Stimulated activated CD8-positive, alpha-beta memory T cell treated with anti-CD3 and anti-CD28 coated beads, Interleukin-15, amount 100 ng/mL, for 1 hour (primary cell): ENCODE results near the gene UBE2J1.

Experiments
- DNase-seq: peaks from one replicate; pipeline ENCODE4 v3.0.0-alpha.2; 2020; ENCODE audit warnings: low read depth

Gene UBE2J1

GRCh38 chr6:89364586-89364985, 12.1 kb upstream of the UBE2J1 start:
- no peak for DNase-seq

GRCh38 chr6:89361171-89361570, 8.6 kb upstream of the UBE2J1 start:
- no peak for DNase-seq

GRCh38 chr6:89360415-89360999, 8.0 kb upstream of the UBE2J1 start:
- no peak for DNase-seq

- no peak for DNase-seq
Measured at GRCh38 chr6:89359561-89359960, 7.0 kb upstream of the UBE2J1 start.

GRCh38 chr6:89357390-89357789, 4.9 kb upstream of the UBE2J1 start:
- no peak for DNase-seq

GRCh38 chr6:89356642-89357170, 4.2 kb upstream of the UBE2J1 start:
- no peak for DNase-seq

- DNase-seq: no peak
Measured at GRCh38 chr6:89355511-89356194, 3.1 kb upstream of the UBE2J1 start.

GRCh38 chr6:89353702-89354392, 1.3 kb upstream of the UBE2J1 start:
- DNase-seq: no peak

- DNase-seq: no peak
Measured at GRCh38 chr6:89353118-89353556, 615 bp upstream of the UBE2J1 start.

GRCh38 chr6:89351671-89352277, 748 bp downstream of the UBE2J1 start:
- no peak for DNase-seq

- no peak for DNase-seq
Measured at GRCh38 chr6:89350281-89350966, 2.1 kb downstream of the UBE2J1 start.

GRCh38 chr6:89348372-89348771, 4.2 kb downstream of the UBE2J1 start:
- no peak for DNase-seq

GRCh38 chr6:89347825-89348224, 4.7 kb downstream of the UBE2J1 start:
- no peak for DNase-seq

GRCh38 chr6:89346433-89346832, 6.1 kb downstream of the UBE2J1 start:
- no peak for DNase-seq

GRCh38 chr6:89339565-89339964, 13.0 kb downstream of the UBE2J1 start:
- DNase-seq: no peak

- DNase-seq: no peak
Measured at GRCh38 chr6:89335164-89335563, 17.4 kb downstream of the UBE2J1 start.

GRCh38 chr6:89330910-89331309, 21.6 kb downstream of the UBE2J1 start:
- DNase-seq: no peak

GRCh38 chr6:89328976-89329375, 23.5 kb downstream of the UBE2J1 start:
- DNase-seq: no peak

- no peak for DNase-seq
Measured at GRCh38 chr6:89324304-89324703, 28.2 kb downstream of the UBE2J1 start.

GRCh38 chr6:89323511-89323971, 29.0 kb downstream of the UBE2J1 start:
- no peak for DNase-seq

GRCh38 chr6:89321131-89321970, 31.2 kb downstream of the UBE2J1 start:
- DNase-seq: no peak
